ENCODE results near the gene SLC6A11.
A peak's percentile ranks its signal among the peaks of the same experiment; 100 is the strongest.

Gene SLC6A11

GRCh38 chr3:10945683-10946287 is 129.8 kb downstream of the SLC6A11 start:
- H3K9me3 Mint-ChIP-seq: no peaks in the 10 kb centered on the region
- no peaks in the 10 kb centered on the region for H3K36me3 Mint-ChIP-seq (ENCODE audit: insufficient read depth)
- H3K4me3 Mint-ChIP-seq: no peak overlapping the region
- no peaks in the 10 kb centered on the region for H3K4me1 Mint-ChIP-seq
- no peak overlapping the region for H3K27ac Mint-ChIP-seq (ENCODE audit: low read depth)
- DNase-seq (ENCODE audit: low spot score in 2 of 2): peak in 1 of 2 donors; percentile 25
- ATAC-seq (replicated peaks; ENCODE audit: extremely low read depth, poor library complexity, severe bottlenecking): peak; percentile 40
- peaks cover 47% of the 10 kb centered on the region for H3K27me3 Mint-ChIP-seq

GRCh38 chr3:10946526-10946925 is 130.5 kb downstream of the SLC6A11 start:
- H3K36me3 Mint-ChIP-seq (ENCODE audit: insufficient read depth): no peaks in the 10 kb centered on the region
- H3K27ac Mint-ChIP-seq (ENCODE audit: low read depth): no peak overlapping the region
- ATAC-seq (replicated peaks; ENCODE audit: extremely low read depth, poor library complexity, severe bottlenecking): no peak
- H3K27me3 Mint-ChIP-seq: peaks cover 51% of the 10 kb centered on the region
- H3K4me3 Mint-ChIP-seq: no peak overlapping the region
- DNase-seq (ENCODE audit: low spot score in 2 of 2): no peak
- no peaks in the 10 kb centered on the region for H3K9me3 Mint-ChIP-seq
- no peaks in the 10 kb centered on the region for H3K4me1 Mint-ChIP-seq

- DNase-seq (ENCODE audit: low spot score in 2 of 2) (no peak), ATAC-seq (replicated peaks; ENCODE audit: extremely low read depth, poor library complexity, severe bottlenecking) (no peak)
- Mint-ChIP-seq H3K4me3 (no peak overlapping the region), H3K27me3 (peaks cover 35% of the 10 kb centered on the region), H3K9me3 (no peaks in the 10 kb centered on the region), H3K27ac (ENCODE audit: low read depth) (no peak overlapping the region), H3K36me3 (ENCODE audit: insufficient read depth) (no peaks in the 10 kb centered on the region), H3K4me1 (no peaks in the 10 kb centered on the region)
These were observed 132.3 kb downstream of the SLC6A11 start for GRCh38 chr3:10948326-10948725.

GRCh38 chr3:10949197-10949596 is 133.2 kb downstream of the SLC6A11 start:
- DNase-seq (ENCODE audit: low spot score in 2 of 2) (no peak), ATAC-seq (replicated peaks; ENCODE audit: extremely low read depth, poor library complexity, severe bottlenecking) (no peak)
- no peaks in the 10 kb centered on the region for H3K4me1 Mint-ChIP-seq
- H3K36me3 Mint-ChIP-seq (ENCODE audit: insufficient read depth): no peaks in the 10 kb centered on the region
- no peaks in the 10 kb centered on the region for H3K9me3 Mint-ChIP-seq
- peaks cover 32% of the 10 kb centered on the region for H3K27me3 Mint-ChIP-seq
- no peak overlapping the region for H3K4me3 Mint-ChIP-seq
- no peak overlapping the region for H3K27ac Mint-ChIP-seq (ENCODE audit: low read depth)

GRCh38 chr3:10950476-10951294 is 134.7 kb downstream of the SLC6A11 start:
- Mint-ChIP-seq H3K9me3 (no peaks in the 10 kb centered on the region), H3K36me3 (ENCODE audit: insufficient read depth) (peaks cover 2% of the 10 kb centered on the region), H3K4me3 (no peak overlapping the region), H3K27ac (ENCODE audit: low read depth) (no peak overlapping the region), H3K27me3 (peaks cover 27% of the 10 kb centered on the region), H3K4me1 (no peaks in the 10 kb centered on the region)
- ATAC-seq (replicated peaks; ENCODE audit: extremely low read depth, poor library complexity, severe bottlenecking): no peak
- no peak for DNase-seq (ENCODE audit: low spot score in 2 of 2)

- Mint-ChIP-seq H3K27ac (ENCODE audit: low read depth) (no peak overlapping the region), H3K36me3 (ENCODE audit: insufficient read depth) (peaks cover 2% of the 10 kb centered on the region), H3K9me3 (no peaks in the 10 kb centered on the region), H3K27me3 (peaks cover 32% of the 10 kb centered on the region), H3K4me1 (no peaks in the 10 kb centered on the region), H3K4me3 (no peak overlapping the region)
- ATAC-seq (replicated peaks; ENCODE audit: extremely low read depth, poor library complexity, severe bottlenecking) (no peak), DNase-seq (ENCODE audit: low spot score in 2 of 2) (no peak)
These were observed 135.4 kb downstream of the SLC6A11 start for GRCh38 chr3:10951295-10951926.

GRCh38 chr3:10952525-10952924 is 136.5 kb downstream of the SLC6A11 start:
- Mint-ChIP-seq H3K9me3 (no peaks in the 10 kb centered on the region), H3K27me3 (peaks cover 32% of the 10 kb centered on the region), H3K4me3 (no peak overlapping the region), H3K27ac (ENCODE audit: low read depth) (no peak overlapping the region), H3K36me3 (ENCODE audit: insufficient read depth) (peaks cover 2% of the 10 kb centered on the region), H3K4me1 (no peaks in the 10 kb centered on the region)
- ATAC-seq (replicated peaks; ENCODE audit: extremely low read depth, poor library complexity, severe bottlenecking) (no peak), DNase-seq (ENCODE audit: low spot score in 2 of 2) (no peak)

- no peak for ATAC-seq (replicated peaks; ENCODE audit: extremely low read depth, poor library complexity, severe bottlenecking)
- H3K4me3 Mint-ChIP-seq: no peak overlapping the region
- peaks cover 2% of the 10 kb centered on the region for H3K36me3 Mint-ChIP-seq (ENCODE audit: insufficient read depth)
- no peak overlapping the region for H3K27ac Mint-ChIP-seq (ENCODE audit: low read depth)
- peaks cover 32% of the 10 kb centered on the region for H3K27me3 Mint-ChIP-seq
- no peaks in the 10 kb centered on the region for H3K4me1 Mint-ChIP-seq
- DNase-seq (ENCODE audit: low spot score in 2 of 2): no peak
- no peaks in the 10 kb centered on the region for H3K9me3 Mint-ChIP-seq
These were observed 138.7 kb downstream of the SLC6A11 start for GRCh38 chr3:10954740-10955139.

- Mint-ChIP-seq H3K27ac (ENCODE audit: low read depth) (no peak overlapping the region), H3K36me3 (ENCODE audit: insufficient read depth) (peaks cover 2% of the 10 kb centered on the region), H3K27me3 (peaks cover 32% of the 10 kb centered on the region), H3K4me1 (no peaks in the 10 kb centered on the region), H3K4me3 (no peak overlapping the region), H3K9me3 (no peaks in the 10 kb centered on the region)
- DNase-seq (ENCODE audit: low spot score in 2 of 2) (no peak), ATAC-seq (replicated peaks; ENCODE audit: extremely low read depth, poor library complexity, severe bottlenecking) (no peak)
These were observed 139.9 kb downstream of the SLC6A11 start for GRCh38 chr3:10955711-10956453.

- no peak overlapping the region for H3K4me3 Mint-ChIP-seq
- H3K27me3 Mint-ChIP-seq: peaks cover 27% of the 10 kb centered on the region
- H3K27ac Mint-ChIP-seq (ENCODE audit: low read depth): no peak overlapping the region
- H3K36me3 Mint-ChIP-seq (ENCODE audit: insufficient read depth): peaks cover 2% of the 10 kb centered on the region
- no peaks in the 10 kb centered on the region for H3K9me3 Mint-ChIP-seq
- ATAC-seq (replicated peaks; ENCODE audit: extremely low read depth, poor library complexity, severe bottlenecking) (no peak), DNase-seq (ENCODE audit: low spot score in 2 of 2) (no peak)
- H3K4me1 Mint-ChIP-seq: no peaks in the 10 kb centered on the region
These were observed 140.5 kb downstream of the SLC6A11 start for GRCh38 chr3:10956531-10956930.

GRCh38 chr3:10956986-10957385 is 141.0 kb downstream of the SLC6A11 start:
- H3K27me3 Mint-ChIP-seq: peaks cover 27% of the 10 kb centered on the region
- H3K4me3 Mint-ChIP-seq: no peak overlapping the region
- no peak for DNase-seq (ENCODE audit: low spot score in 2 of 2)
- peaks cover 2% of the 10 kb centered on the region for H3K36me3 Mint-ChIP-seq (ENCODE audit: insufficient read depth)
- no peaks in the 10 kb centered on the region for H3K4me1 Mint-ChIP-seq
- H3K9me3 Mint-ChIP-seq: no peaks in the 10 kb centered on the region
- no peak overlapping the region for H3K27ac Mint-ChIP-seq (ENCODE audit: low read depth)
- no peak for ATAC-seq (replicated peaks; ENCODE audit: extremely low read depth, poor library complexity, severe bottlenecking)

GRCh38 chr3:10957976-10958749 is 142.1 kb downstream of the SLC6A11 start:
- Mint-ChIP-seq H3K4me3 (no peak overlapping the region), H3K27ac (ENCODE audit: low read depth) (no peak overlapping the region), H3K36me3 (ENCODE audit: insufficient read depth) (peaks cover 2% of the 10 kb centered on the region), H3K27me3 (peaks cover 27% of the 10 kb centered on the region), H3K9me3 (no peaks in the 10 kb centered on the region), H3K4me1 (no peaks in the 10 kb centered on the region)
- ATAC-seq (replicated peaks; ENCODE audit: extremely low read depth, poor library complexity, severe bottlenecking): no peak
- no peak for DNase-seq (ENCODE audit: low spot score in 2 of 2)
